IMR-90 (cell line): ENCODE measurements around the gene YWHAG. TPM values are rescaled to one million over a fixed set of nuclear protein-coding genes. Genes with fewer than 3 reads are reported as not detected.
"Not testable (repeated sequence)": the region's sequence is repeated elsewhere in the genome, so short reads cannot be mapped to it uniquely, and the experiment has no call there.

Experiments used
- ATAC-seq: fragments of 200-7000 bp; cut with Tn5 transposase; 2 replicates; pipeline ENCODE4 v1.9.1; 2020; ENCODE audit warnings: low read depth, mild to moderate bottlenecking, moderate library complexity
- BruUV-seq: library from RNA; stranded (reverse); fragments of 400-500 nt; replicated peaks from 2 replicates; lab custom pipeline; 2021; lab: Mats Ljungman, UMichigan
- CTCF ChIA-PET: fragments of 300-600 bp; formaldehyde crosslinking; extraction: SDS; loops from one replicate; lab custom pipeline; 2021; ENCODE audit warnings: antibody characterized with exemption; lab: Yijun Ruan, JAX
- POLR2A ChIA-PET: fragments of 300-600 bp; sonication (Branson Sonifier 250); formaldehyde crosslinking; loops from one replicate; lab custom pipeline; 2022; ENCODE audit warnings: antibody characterized with exemption; ENCODE audit not compliant: unreplicated experiment; lab: Charles Lee
- DNase-seq: peaks from one replicate; pipeline ENCODE4 v3.0.0; 2013
- H2AFZ ChIP-seq: replicated peaks from 2 replicates; pipeline ENCODE3; 2013; ENCODE audit warnings: low read length, mild to moderate bottlenecking; ENCODE audit not compliant: poor library complexity
- H2AK5ac ChIP-seq: 2 replicates; pipeline ENCODE4 v1.6.1; 2013; ENCODE audit warnings: low read depth, low read length, inconsistent platforms
- H2AK9ac ChIP-seq: replicated peaks from 2 replicates; pipeline ENCODE3; 2013; ENCODE audit warnings: mild to moderate bottlenecking, low read depth, low read length, moderate library complexity; ENCODE audit not compliant: poor library complexity
- H2BK120ac ChIP-seq: 2 replicates; pipeline ENCODE4 v1.6.1; 2013; ENCODE audit warnings: low read depth, low read length, inconsistent platforms
- H2BK15ac ChIP-seq: 3 replicates; pipeline ENCODE4 v1.6.1; 2013; ENCODE audit warnings: low read depth, low read length, inconsistent platforms
- H2BK20ac ChIP-seq: 2 replicates; pipeline ENCODE4 v1.6.1; 2013; ENCODE audit warnings: low read depth, mild to moderate bottlenecking, inconsistent platforms, low read length, moderate library complexity
- H2BK5ac ChIP-seq: 2 replicates; pipeline ENCODE4 v1.6.1; 2013; ENCODE audit warnings: mild to moderate bottlenecking, low read depth, low read length, inconsistent platforms; ENCODE audit not compliant: poor library complexity, severe bottlenecking
- H3K14ac ChIP-seq: replicated peaks from 2 replicates; pipeline ENCODE4 v1.6.1; 2013; ENCODE audit warnings: low read depth, low read length, inconsistent platforms
- H3K18ac ChIP-seq: 2 replicates; pipeline ENCODE4 v1.6.1; 2013; ENCODE audit warnings: low read depth, low read length, control low read depth
- H3K23ac ChIP-seq: 2 replicates; pipeline ENCODE4 v1.6.1; 2013; ENCODE audit warnings: low read depth, low read length, inconsistent platforms
- H3K27ac ChIP-seq: 2 replicates; pipeline ENCODE4 v1.5.1; 2013; ENCODE audit warnings: mild to moderate bottlenecking, control low read depth, low read length; ENCODE audit not compliant: insufficient read depth
- H3K27me3 ChIP-seq: 2 replicates; pipeline ENCODE4 v1.6.1; 2013; ENCODE audit warnings: low read length; ENCODE audit not compliant: control insufficient read depth, insufficient read depth
- H3K36me3 ChIP-seq: 2 replicates; pipeline ENCODE4 v1.6.1; 2013; ENCODE audit warnings: low read length, mixed read lengths; ENCODE audit not compliant: control insufficient read depth, insufficient read depth
- H3K4ac ChIP-seq: 2 replicates; pipeline ENCODE4 v1.6.1; 2013; ENCODE audit warnings: low read depth, low read length, inconsistent platforms
- H3K4me1 ChIP-seq: 2 replicates; pipeline ENCODE4 v1.6.1; 2013; ENCODE audit warnings: low read length, mixed read lengths; ENCODE audit not compliant: control insufficient read depth, insufficient read depth
- H3K4me2 ChIP-seq: 2 replicates; pipeline ENCODE4 v1.6.1; 2013; ENCODE audit warnings: low read depth, mild to moderate bottlenecking, control low read depth, low read length, moderate library complexity
- H3K4me3 ChIP-seq: 2 replicates; pipeline ENCODE4 v1.5.1; 2013; ENCODE audit warnings: low read depth, mild to moderate bottlenecking, control low read depth, low read length, moderate library complexity; ENCODE audit not compliant: insufficient read depth
- H3K56ac ChIP-seq: 2 replicates; pipeline ENCODE4 v1.6.1; 2013; ENCODE audit warnings: low read length, inconsistent platforms; ENCODE audit not compliant: insufficient read depth; ENCODE audit errors: extremely low read depth
- H3K79me1 ChIP-seq, 2 experiments: 2 replicates each; pipeline ENCODE4 v1.6.1; 2013; ENCODE audit warnings: low read length in 2 of 2, inconsistent platforms in 1 of 2, low read depth in 1 of 2
- H3K9ac ChIP-seq: 2 replicates; pipeline ENCODE4 v1.6.1; 2013; ENCODE audit warnings: low read depth, low read length, control low read depth
- H3K9me1 ChIP-seq: 2 replicates; pipeline ENCODE4 v1.6.1; 2013; ENCODE audit warnings: low read length, inconsistent platforms; ENCODE audit not compliant: insufficient read depth
- H3K9me3 ChIP-seq: 2 replicates; pipeline ENCODE4 v1.6.1; 2013; ENCODE audit warnings: low read length; ENCODE audit not compliant: control insufficient read depth, insufficient read depth
- H4K20me1 ChIP-seq: 2 replicates; pipeline ENCODE4 v1.6.1; 2013; ENCODE audit warnings: low read length, inconsistent platforms; ENCODE audit not compliant: insufficient read depth
- H4K5ac ChIP-seq: 2 replicates; pipeline ENCODE4 v1.6.1; 2013; ENCODE audit warnings: mild to moderate bottlenecking, low read depth, low read length, control low read depth
- H4K8ac ChIP-seq, 2 experiments: 2 replicates each; pipeline ENCODE4 v1.6.1; 2013; ENCODE audit warnings: low read depth in 2 of 2, low read length in 2 of 2, control low read depth in 1 of 2, inconsistent platforms in 1 of 2
- H4K91ac ChIP-seq: 2 replicates; pipeline ENCODE4 v1.6.1; 2013; ENCODE audit warnings: low read depth, low read length, inconsistent platforms; ENCODE audit not compliant: insufficient read depth
- WGBS, 2 experiments: methylation state at CpG; one replicate each; pipeline versions ENCODE4 v1.1.5 to v1.1.7; 2013; ENCODE audit warnings: missing lambda C conversion rate in 2 of 2; ENCODE audit not compliant: insufficient read length in 1 of 2; ENCODE audit errors: extremely low coverage in 2 of 2; 5-methylcytosine and 5-hydroxymethylcytosine counted together
- dilution Hi-C: fragments of 300-500 bp; cut with HindIII; formaldehyde crosslinking; loops from one replicate; pipeline ENCODE4 v1.14.3; 2018; ENCODE audit warnings: low sequenced_read_pairs; ENCODE audit not compliant: unreplicated experiment
- in situ Hi-C: fragments of 300-500 bp; cut with MboI; formaldehyde crosslinking; loops from 3 replicates; pipeline ENCODE4 v1.14.3; 2019; ENCODE audit warnings: low sequenced_read_pairs, inconsistent platforms, mixed read lengths
- intact Hi-C: fragments of 100-400 bp; cut with micrococcal nuclease; formaldehyde crosslinking; loops from 2 replicates; pipeline ENCODE4 v1.10.0; 2022
- polyA plus RNA-seq, 3 experiments: library from polyadenylated mRNA; depleted of rRNA; stranded (reverse); fragments of >200 nt; gene quantifications; 2 replicates each; pipeline ENCODE4 v1.2.3, GENCODE V29; 2012; ENCODE audit warnings: low replicate concordance in 1 of 3
- total RNA-seq: library from RNA; depleted of rRNA; stranded (reverse); fragments of >200 nt; gene quantifications from 2 replicates; pipeline ENCODE4 v1.2.3, GENCODE V29; 2012

Gene YWHAG
- total and polyA plus RNA-seq, 2 of the 4 experiments (the other 2 are of a cell fraction) = 40.1 to 64.9 TPM

GRCh38 chr7:76335417-76335816, 23.4 kb downstream of the YWHAG start:
- H2BK120ac ChIP-seq, H2BK15ac ChIP-seq, H3K9ac ChIP-seq, H3K27ac ChIP-seq, H2BK5ac ChIP-seq, intact Hi-C loops, H3K56ac ChIP-seq, H3K9me3 ChIP-seq, H2AK5ac ChIP-seq, H3K14ac ChIP-seq, H2AFZ ChIP-seq, H3K23ac ChIP-seq, H3K4ac ChIP-seq, in situ Hi-C loops, ATAC-seq, BruUV-seq, H4K91ac ChIP-seq, H3K18ac ChIP-seq, POLR2A ChIA-PET, DNase-seq, H2BK20ac ChIP-seq, H4K5ac ChIP-seq, H2AK9ac ChIP-seq, dilution Hi-C loops, H3K27me3 ChIP-seq, H4K8ac ChIP-seq, H3K4me3 ChIP-seq, H3K4me2 ChIP-seq, CTCF ChIA-PET: not testable (repeated sequence)
- H3K9me1 ChIP-seq = peaks cover 28% of the 10 kb centered on the region
- H4K20me1 ChIP-seq = peaks cover 99% of the 10 kb centered on the region
- H3K4me1 ChIP-seq = peaks cover 22% of the 10 kb centered on the region
- peaks cover 20% of the 10 kb centered on the region for H3K36me3 ChIP-seq
- no CpG with 5 or more reads among the region's 2 CpGs for WGBS, 2 experiments
- peaks cover 3 to 69% of the 10 kb centered on the region in 2 experiments; a peak in 3 of 4 replicates for H3K79me1 ChIP-seq
